ENCODE measurements around the gene ANTXR1. TPM values are rescaled to one million over a fixed set of nuclear protein-coding genes. Genes with fewer than 3 reads are reported as not detected.

Gene ANTXR1
- total and polyA plus RNA-seq, 2 of the 8 experiments (the other 6 are each of a cell fraction or from before 2014, with no cell fraction given), result 15.8 to 44.3 TPM

DNA sequence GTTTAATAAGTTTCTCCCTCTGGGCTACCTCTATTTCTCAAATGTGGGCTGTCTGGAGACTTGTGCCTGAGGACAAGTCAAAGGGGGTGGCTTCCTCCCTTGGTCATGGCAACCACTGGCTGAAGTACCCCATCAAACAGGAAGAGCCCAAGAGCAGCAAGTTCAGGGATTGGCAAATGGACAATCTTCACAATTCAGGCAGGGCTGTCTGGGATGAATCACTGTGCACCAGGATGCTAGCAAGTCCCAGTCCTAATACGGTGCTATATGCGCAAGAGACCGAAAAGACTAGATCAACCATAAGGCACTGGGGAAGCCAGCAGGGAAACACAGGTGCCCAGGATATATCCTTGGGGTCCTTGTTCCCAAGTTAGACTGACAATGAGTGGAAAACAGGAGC, 75.5 kb downstream of the ANTXR1 start:
- Histone ChIP-seq H4K5ac (ENCODE audit: insufficient read length, low read depth, low read length) (no peak overlapping the region), H3K27ac (ENCODE audit: low read depth, low read length) (no peak overlapping the region), H3K9me3 (ENCODE audit: insufficient read depth in 2 of 2, low read depth in 1 of 2, low read length in 1 of 2) (no peaks in the 10 kb centered on the region), H3K23me2 (ENCODE audit: low read depth, low read length) (no peaks in the 10 kb centered on the region), H3K4me1 (replicated peaks in 1 of 4; ENCODE audit: control insufficient read depth in 3 of 4, insufficient read depth in 4 of 4, low read length in 3 of 4) (no peaks in the 10 kb centered on the region; a peak in 1 of 7 replicates), H2BK120ac (replicated peaks; ENCODE audit: low read depth, low read length) (no peak overlapping the region), H4K8ac (ENCODE audit: extremely low read depth, insufficient read depth, low read length) (no peak overlapping the region), H3K79me1 (ENCODE audit: low read depth, low read length) (no peaks in the 10 kb centered on the region), H3K9ac (replicated peaks in 1 of 4; ENCODE audit: extremely low read depth in 1 of 4, low read depth in 3 of 4, low read length in 3 of 4) (no peak overlapping the region), H3K4me3 (ENCODE audit: extremely low read depth in 1 of 4, insufficient read depth in 2 of 4, low read depth in 3 of 4, low read length in 4 of 4) (no peak overlapping the region), H3K36me3 (ENCODE audit: control insufficient read depth in 2 of 4, insufficient read depth in 4 of 4, low read length in 3 of 4) (peaks cover 0 to 5% (median 0%) of the 10 kb centered on the region in 4 experiments; a peak in 2 of 8 replicates), H2BK20ac (ENCODE audit: low read length) (no peak overlapping the region), H3K14ac (ENCODE audit: insufficient read length) (no peak overlapping the region), H4K20me1 (replicated peaks in 1 of 2; ENCODE audit: control insufficient read depth in 1 of 2, insufficient read depth in 2 of 2, low read length in 2 of 2) (no peaks in the 10 kb centered on the region), H3K18ac (ENCODE audit: extremely low read depth, low read length) (no peak overlapping the region), H2BK5ac (ENCODE audit: low read depth, low read length) (no peak overlapping the region), H2AFZ (ENCODE audit: low read length) (no peak overlapping the region), H3K56ac (replicated peaks; ENCODE audit: insufficient read length, low read depth, low read length) (no peak overlapping the region), H3K4me2 (ENCODE audit: insufficient read depth in 1 of 2, low read depth in 2 of 2, low read length in 2 of 2) (no peak overlapping the region), H3K27me3 (replicated peaks in 1 of 4; ENCODE audit: control insufficient read depth in 3 of 4, extremely low read depth in 1 of 4, insufficient read depth in 3 of 4, low read length in 3 of 4) (no peaks in the 10 kb centered on the region), H3K23ac (ENCODE audit: insufficient read length) (no peak overlapping the region), H2AK5ac (ENCODE audit: low read depth, low read length) (no peak overlapping the region), H4K91ac (replicated peaks; ENCODE audit: insufficient read length, low read length) (no peak overlapping the region), H3K79me2 (ENCODE audit: control insufficient read depth in 1 of 2, insufficient read depth in 2 of 2, low read length in 2 of 2) (no peaks in the 10 kb centered on the region), H3K4ac (replicated peaks; ENCODE audit: insufficient read length, low read depth, low read length) (no peak overlapping the region), H2BK15ac (ENCODE audit: low read length) (no peak overlapping the region), H2BK12ac (ENCODE audit: low read depth, low read length) (no peak overlapping the region)
- no peak for FAIRE-seq
- DNase-seq (ENCODE audit: low read depth in 1 of 2, low spot score in 2 of 2), result no peak
- 100% methylated on average over 3 of the region's 3 CpGs; no CpG with 5 or more reads in 1 of the 2 experiments for WGBS, 2 experiments (ENCODE audit: extremely low coverage in 1 of 2, insufficient coverage in 1 of 2, insufficient read length in 1 of 2, insufficient replicate concordance in 2 of 2, low coverage in 1 of 2, low lambda C conversion rate in 2 of 2, missing lambda C conversion rate in 1 of 2)
- TF ChIP-seq JUND (IDR thresholded peaks at IDR 0.05; ENCODE audit: low read length), result no peak
- TF ChIP-seq, protein P1, sequence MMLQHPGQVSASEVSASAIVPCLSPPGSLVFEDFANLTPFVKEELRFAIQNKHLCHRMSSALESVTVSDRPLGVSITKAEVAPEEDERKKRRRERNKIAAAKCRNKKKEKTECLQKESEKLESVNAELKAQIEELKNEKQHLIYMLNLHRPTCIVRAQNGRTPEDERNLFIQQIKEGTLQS (IDR thresholded peaks at IDR 0.05; ENCODE audit: insufficient read depth, low read depth, low read length), result no peak
- TF ChIP-seq POLR2A (IDR thresholded peaks at IDR 0.05; ENCODE audit: control extremely low read depth in 1 of 2, low read depth in 2 of 2, low read length in 2 of 2), result no peak
- no peak for TF ChIP-seq CHD2 (IDR thresholded peaks at IDR 0.05; ENCODE audit: low read length)
- no peak for TF ChIP-seq E2F6 (IDR thresholded peaks at IDR 0.05)
- no peak for TF ChIP-seq TCF12 (IDR thresholded peaks at IDR 0.05; ENCODE audit: low read depth, low read length)
- TF ChIP-seq KDM5A (IDR thresholded peaks at IDR 0.05; ENCODE audit: low read length), result no peak
- no peak for TF ChIP-seq TEAD4 (IDR thresholded peaks at IDR 0.05; ENCODE audit: low read depth, low read length)
- no peak for TF ChIP-seq SIN3A (conservative IDR thresholded peaks at IDR 0.05 in 1 of 2, IDR thresholded peaks at IDR 0.05 in 1 of 2; ENCODE audit: low read depth in 1 of 2, low read length in 2 of 2)
- TF ChIP-seq KDM4A (IDR thresholded peaks at IDR 0.05; ENCODE audit: low read depth, low read length, severe bottlenecking), result no peak
- TF ChIP-seq NRF1 (IDR thresholded peaks at IDR 0.05; ENCODE audit: low read depth, low read length), result no peak
- TF ChIP-seq BRCA1 (IDR thresholded peaks at IDR 0.05; ENCODE audit: low read depth, low read length), result no peak
- TF ChIP-seq SIRT6 (IDR thresholded peaks at IDR 0.05; ENCODE audit: low read length), result no peak
- no peak for TF ChIP-seq TBP (IDR thresholded peaks at IDR 0.05; ENCODE audit: low read depth, low read length)
- no peak for TF ChIP-seq SRF (IDR thresholded peaks at IDR 0.05; ENCODE audit: low read depth, low read length)
- CTCF ChIA-PET (ENCODE audit: partially characterized antibody), result interaction anchor here (0.5 to 1.4 kb wide), 3 partner anchors 17 to 969 kb away, joined by 3 read pairs; no protein-coding TSS in a partner anchor
- POLR2A ChIA-PET (ENCODE audit: partially characterized antibody), result interaction anchor here (1.3 kb wide), 1 partner anchor 12 kb away, joined by 3 read pairs; no protein-coding TSS in a partner anchor

All from H1 (cell line).